Lung (tissue), 12 donors: Measurements from ENCODE around the gene MYB. TPM values are rescaled to one million over a fixed set of nuclear protein-coding genes. Genes with fewer than 3 reads are reported as not detected.

Source experiments
- ATAC-seq: fragments of 200-7000 bp; cut with Tn5 transposase; one replicate; pipeline ENCODE4 v1.9.1; 2020; ENCODE audit warnings: moderate number of reproducible peaks; ENCODE audit not compliant: insufficient read depth, low FRiP score
- DNase-seq, 3 donors: peaks; one replicate each; pipeline ENCODE4 v3.0.0-alpha.2; 2013 to 2017
- H3K27ac ChIP-seq, 2 donors: one replicate each; pipeline ENCODE4 v1.5.1; 2013; ENCODE audit warnings: mild to moderate bottlenecking in 2 of 2, moderate library complexity in 2 of 2, control low read depth in 1 of 2, inconsistent platforms in 1 of 2, low read depth in 1 of 2, low read length in 1 of 2
- H3K27me3 ChIP-seq, 3 donors: one replicate each; pipeline ENCODE4 v1.5.1; 2013; ENCODE audit warnings: low read length in 2 of 3; ENCODE audit not compliant: control insufficient read depth in 3 of 3, insufficient read depth in 3 of 3
- H3K36me3 ChIP-seq, 4 donors: one replicate each; pipeline ENCODE4 v1.5.1; 2013; ENCODE audit warnings: low read length in 4 of 4, mild to moderate bottlenecking in 1 of 4, moderate library complexity in 1 of 4; ENCODE audit not compliant: control insufficient read depth in 4 of 4, insufficient read depth in 4 of 4
- H3K4me1 ChIP-seq, 5 donors: one replicate each; pipeline ENCODE4 v1.5.1; 2013; ENCODE audit warnings: low read length in 5 of 5, mild to moderate bottlenecking in 2 of 5, moderate library complexity in 1 of 5; ENCODE audit not compliant: control insufficient read depth in 5 of 5, insufficient read depth in 5 of 5
- H3K4me3 ChIP-seq: one replicate; pipeline ENCODE4 v1.5.1; 2013; ENCODE audit warnings: mild to moderate bottlenecking, control low read depth, moderate library complexity
- H3K9ac ChIP-seq, 2 donors: one replicate each; pipeline ENCODE4 v1.5.1; 2013; ENCODE audit warnings: low read length in 2 of 2, control low read depth in 1 of 2; ENCODE audit not compliant: insufficient read depth in 1 of 2
- H3K9me3 ChIP-seq, 4 donors: one replicate each; pipeline ENCODE4 v1.5.1; 2013; ENCODE audit warnings: low read length in 3 of 4, mild to moderate bottlenecking in 1 of 4, moderate library complexity in 1 of 4; ENCODE audit not compliant: control insufficient read depth in 4 of 4, insufficient read depth in 3 of 4
- CTCF ChIP-seq: IDR thresholded peaks from 2 replicates; pipeline ENCODE4 v1.5.1; 2012; ENCODE audit warnings: mild to moderate bottlenecking; ENCODE audit errors: control extremely low read depth, extremely low read depth
- WGBS, 2 donors: extraction: QIAGEN DNeasy Blood & Tissue Kit; methylation state at CpG; one replicate each; pipeline ENCODE4 v1.1.7; 2013; 5-methylcytosine and 5-hydroxymethylcytosine counted together
- polyA plus RNA-seq, 2 donors: library from polyadenylated mRNA; stranded (reverse); fragments of 200-250 nt; gene quantifications; one replicate each; pipeline ENCODE4 v1.2.1, GENCODE V29; 2013
- total RNA-seq, 2 donors: library from RNA; depleted of rRNA in 1 of 2; stranded (reverse); fragments of >200 nt in 1 of 2; gene quantifications; one replicate each; pipeline ENCODE4 v1.2.1, GENCODE V29; 2014 to 2021
- donor health status: control.
- donor health status: control.
- donor health status: Bipolar disorder and iron deficiency.
- donor health status: healthy.
- donor health status: DM: yes; HTN: yes; CAD: no.

The MYB gene
- total and polyA plus RNA-seq, 4 donors: 1.3 to 11.3 (median 4.6) TPM

- Histone ChIP-seq H3K4me1 (no peaks in the 10 kb centered on the region), H3K27ac (no peak overlapping the region), H3K27me3 (no peaks in the 10 kb centered on the region), H3K36me3 (no peaks in the 10 kb centered on the region), H3K9me3 (peaks cover 0 to 2% (median 0%) of the 10 kb centered on the region in 4 donors), H3K9ac (no peak overlapping the region), H3K4me3 (no peak overlapping the region)
- no peak for TF ChIP-seq CTCF
- DNase-seq (no peak), ATAC-seq (no peak)
- 79 to 91% methylated on average over 4 of the region's 4 CpGs for WGBS, 2 donors
Observed at GRCh38 chr6:135158397-135158796, 22.7 kb upstream of the MYB start.

GRCh38 chr6:135159531-135159930 lies 21.6 kb upstream of the MYB start:
- no peak overlapping the region for H3K27ac ChIP-seq
- TF ChIP-seq CTCF: no peak
- H3K9ac ChIP-seq: no peak overlapping the region
- DNase-seq: no peak
- no peak for ATAC-seq
- no peak overlapping the region for H3K4me3 ChIP-seq
- H3K9me3 ChIP-seq: peaks cover 0 to 2% (median 0%) of the 10 kb centered on the region in 4 donors
- 62 to 74% methylated on average over 3 of the region's 3 CpGs for WGBS, 2 donors
- no peaks in the 10 kb centered on the region for H3K36me3 ChIP-seq
- no peaks in the 10 kb centered on the region for H3K4me1 ChIP-seq
- H3K27me3 ChIP-seq: no peaks in the 10 kb centered on the region

GRCh38 chr6:135161411-135162395 lies 19.4 kb upstream of the MYB start:
- WGBS, 2 donors: 82 to 91% methylated on average over 3 of the region's 3 CpGs
- Histone ChIP-seq H3K27ac (no peak overlapping the region), H3K36me3 (no peaks in the 10 kb centered on the region), H3K4me1 (no peaks in the 10 kb centered on the region), H3K27me3 (no peaks in the 10 kb centered on the region), H3K9ac (no peak overlapping the region), H3K4me3 (no peak overlapping the region), H3K9me3 (peaks cover 0 to 2% (median 0%) of the 10 kb centered on the region in 4 donors)
- no peak for ATAC-seq
- no peak for TF ChIP-seq CTCF
- DNase-seq: no peak
